PC-9 (cell line): Measurements from ENCODE around the gene WRNIP1. TPM values are rescaled to one million over a fixed set of nuclear protein-coding genes. Genes with fewer than 3 reads are reported as not detected.

ENCODE experiments used
- BruUV-seq: library from RNA; stranded (reverse); fragments of 400-500 nt; replicated peaks from 2 replicates; lab custom pipeline; 2021; lab: Mats Ljungman, UMichigan
- CTCF ChIA-PET: fragments of 300-600 bp; sonication (Branson Sonifier 250); formaldehyde crosslinking; loops from one replicate; lab custom pipeline; 2022; ENCODE audit warnings: antibody characterized with exemption; lab: Charles Lee
- POLR2A ChIA-PET: fragments of 300-600 bp; sonication (Branson Sonifier 250); formaldehyde crosslinking; loops from one replicate; lab custom pipeline; 2022; ENCODE audit warnings: antibody characterized with exemption; ENCODE audit not compliant: unreplicated experiment; lab: Charles Lee
- DNase-seq, 2 experiments: peaks; one replicate each; pipeline versions ENCODE4 v3.0.0 to v3.0.0-alpha.2; 2015 to 2022; ENCODE audit warnings: mixed read lengths in 1 of 2
- H2AFZ ChIP-seq: fragments of 200-600 bp; sonication (generic); 2 replicates; pipeline ENCODE4 v1.8.1; 2017; ENCODE audit warnings: antibody characterized with exemption
- H3F3A ChIP-seq: fragments of 200-600 bp; sonication (generic); 2 replicates; pipeline ENCODE4 v1.8.1; 2017; ENCODE audit warnings: antibody characterized with exemption, mild to moderate bottlenecking, low read depth; ENCODE audit not compliant: insufficient read depth
- H3K27ac ChIP-seq: fragments of 200-600 bp; sonication (generic); 2 replicates; pipeline ENCODE4 v1.6.1; 2016; ENCODE audit warnings: mixed run types
- H3K27me3 ChIP-seq: fragments of 200-600 bp; sonication (generic); 2 replicates; pipeline ENCODE4 v1.6.1; 2016; ENCODE audit warnings: low read depth, mixed run types; ENCODE audit not compliant: insufficient read depth
- H3K36me3 ChIP-seq: fragments of 200-600 bp; sonication (generic); 2 replicates; pipeline ENCODE4 v1.6.1; 2016; ENCODE audit warnings: low read depth, mixed run types
- H3K4me1 ChIP-seq: fragments of 200-600 bp; sonication (generic); replicated peaks from 2 replicates; pipeline ENCODE4 v1.6.1; 2016; ENCODE audit warnings: mixed run types; ENCODE audit not compliant: insufficient read depth
- H3K4me2 ChIP-seq: fragments of 200-600 bp; sonication (generic); 2 replicates; pipeline ENCODE4 v1.6.1; 2017; ENCODE audit warnings: mixed run types
- H3K4me3 ChIP-seq: fragments of 200-600 bp; sonication (generic); 2 replicates; pipeline ENCODE4 v1.6.1; 2016; ENCODE audit warnings: mixed run types
- H3K79me2 ChIP-seq: fragments of 200-600 bp; sonication (generic); 2 replicates; pipeline ENCODE4 v1.6.1; 2017; ENCODE audit warnings: low read depth, mixed run types
- H3K9me2 ChIP-seq: fragments of 200-600 bp; sonication (generic); 2 replicates; pipeline ENCODE4 v1.8.1; 2017; ENCODE audit warnings: mild to moderate bottlenecking; ENCODE audit not compliant: insufficient read depth
- H3K9me3 ChIP-seq: fragments of 200-600 bp; sonication (generic); 2 replicates; pipeline ENCODE4 v1.8.1; 2016; ENCODE audit warnings: low read depth; ENCODE audit not compliant: insufficient read depth
- H4K20me1 ChIP-seq: fragments of 200-600 bp; sonication (generic); 2 replicates; pipeline ENCODE4 v1.8.1; 2017; ENCODE audit not compliant: insufficient read depth
- CTCF ChIP-seq: fragments of 200-600 bp; sonication (generic); conservative IDR thresholded peaks from 2 replicates; pipeline ENCODE4 v1.6.1; 2017; ENCODE audit warnings: mixed run types, antibody characterized with exemption, mild to moderate bottlenecking, moderate library complexity
- EZH2 ChIP-seq: fragments of 200-600 bp; sonication (generic); IDR thresholded peaks from 2 replicates; pipeline ENCODE4 v1.8.0; 2017; ENCODE audit warnings: antibody characterized with exemption, low read depth
- intact Hi-C: fragments of 100-400 bp; cut with micrococcal nuclease; formaldehyde crosslinking; loops from one replicate; pipeline ENCODE4 v1.10.0; 2022; ENCODE audit not compliant: unreplicated experiment
- total RNA-seq: library from RNA; stranded (reverse); gene quantifications from 2 replicates; pipeline ENCODE4 v1.2.3, GENCODE V29; 2021

Gene WRNIP1
- total RNA-seq, 1 experiment from 2014 or later, result 61.4 TPM

- Histone ChIP-seq H3K36me3 (no peaks in the 10 kb centered on the region), H3K79me2 (no peaks in the 10 kb centered on the region), H2AFZ (no peak overlapping the region), H3K27ac (no peak overlapping the region), H3K4me3 (no peak overlapping the region), H3K4me2 (no peak overlapping the region), H4K20me1 (no peaks in the 10 kb centered on the region), H3K9me2 (no peaks in the 10 kb centered on the region), H3K4me1 (no peaks in the 10 kb centered on the region), H3K9me3 (no peaks in the 10 kb centered on the region), H3F3A (no peaks in the 10 kb centered on the region), H3K27me3 (no peaks in the 10 kb centered on the region)
- intact Hi-C loops, result no loop called here
- ChIA-PET POLR2A (no interaction called here), CTCF (no interaction called here)
- TF ChIP-seq EZH2, result no peak
- TF ChIP-seq CTCF, result no peak
- BruUV-seq, result no TSS peak
- no peak for DNase-seq
Observed at GRCh38 chr6:2740581-2740980, 24.6 kb upstream of the WRNIP1 start.

DNA sequence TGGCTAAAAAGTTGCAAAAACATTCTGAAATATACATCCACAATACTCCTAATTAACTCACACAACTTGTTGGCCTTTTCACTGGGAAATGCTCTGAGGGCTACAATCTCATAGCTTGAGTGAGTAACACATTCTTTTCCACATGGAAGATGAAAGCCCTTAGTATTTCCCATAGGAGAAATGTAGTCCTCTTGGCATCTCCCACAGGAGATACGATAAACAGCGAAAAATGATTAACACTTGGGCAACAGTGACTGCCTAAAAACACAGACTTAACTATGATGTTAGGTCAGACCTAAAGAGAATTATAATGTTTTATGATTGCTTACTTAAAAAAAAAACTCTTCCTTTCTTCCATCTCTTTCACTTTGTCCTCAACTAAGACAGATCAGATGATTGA, 23.4 kb upstream of the WRNIP1 start:
- ChIA-PET CTCF (no interaction called here), POLR2A (no interaction called here)
- Histone ChIP-seq H3K36me3 (no peaks in the 10 kb centered on the region), H3K79me2 (no peaks in the 10 kb centered on the region), H3K27ac (no peak overlapping the region), H3K9me3 (no peaks in the 10 kb centered on the region), H4K20me1 (no peaks in the 10 kb centered on the region), H3F3A (no peaks in the 10 kb centered on the region), H3K4me2 (no peak overlapping the region), H2AFZ (no peak overlapping the region), H3K4me1 (no peaks in the 10 kb centered on the region), H3K27me3 (no peaks in the 10 kb centered on the region), H3K4me3 (no peak overlapping the region), H3K9me2 (no peaks in the 10 kb centered on the region)
- DNase-seq, result no peak
- intact Hi-C loops, result no loop called here
- BruUV-seq, result no TSS peak
- TF ChIP-seq EZH2 (no peak), CTCF (no peak)

- H2AFZ ChIP-seq, result no peak overlapping the region
- no peaks in the 10 kb centered on the region for H3K36me3 ChIP-seq
- no peaks in the 10 kb centered on the region for H3K27me3 ChIP-seq
- no TSS peak for BruUV-seq
- no peak for DNase-seq
- H3K79me2 ChIP-seq, result no peaks in the 10 kb centered on the region
- intact Hi-C loops, result no loop called here
- H3K4me2 ChIP-seq, result no peak overlapping the region
- ChIA-PET CTCF (no interaction called here), POLR2A (interaction anchor here (0.6 kb wide), 2 partner anchors 101 to 201 kb away, joined by 3 to 6 read pairs; no protein-coding TSS in a partner anchor)
- no peaks in the 10 kb centered on the region for H3K9me3 ChIP-seq
- H3K9me2 ChIP-seq, result no peaks in the 10 kb centered on the region
- no peak overlapping the region for H3K4me3 ChIP-seq
- no peak overlapping the region for H3K27ac ChIP-seq
- H3F3A ChIP-seq, result no peaks in the 10 kb centered on the region
- TF ChIP-seq CTCF (no peak), EZH2 (no peak)
- H3K4me1 ChIP-seq, result no peaks in the 10 kb centered on the region
- no peaks in the 10 kb centered on the region for H4K20me1 ChIP-seq
Observed at GRCh38 chr6:2743280-2744208, 21.6 kb upstream of the WRNIP1 start.
